Measurements from ENCODE around the gene C10orf90. TPM values are rescaled to one million over a fixed set of nuclear protein-coding genes. Genes with fewer than 3 reads are reported as not detected.

The C10orf90 gene
- total and polyA plus RNA-seq, 12 donors: 0.04 to 0.36 TPM; not detected in 10

GRCh38 chr10:126417220-126417825 is 253.2 kb downstream of the C10orf90 start:
- Histone ChIP-seq H3K4me1 (peaks cover 0 to 12% (median 0%) of the 10 kb centered on the region in 9 donors), H3K9me3 (peaks cover 0 to 22% (median 0%) of the 10 kb centered on the region in 11 donors), H3K36me3 (no peaks in the 10 kb centered on the region), H3K27me3 (peaks cover 0 to 16% (median 0%) of the 10 kb centered on the region in 7 donors), H3K4me3 (no peak overlapping the region), H3K27ac (no peak overlapping the region)
- intact Hi-C loops (cut with DNase I): no loop called here
- no peak for TF ChIP-seq CTCF (IDR thresholded peaks at IDR 0.05)
- DNase-seq (no peak), ATAC-seq (no peak)
- 78 to 82% methylated on average over 4 of the region's 4 CpGs for WGBS, 2 donors

DNA sequence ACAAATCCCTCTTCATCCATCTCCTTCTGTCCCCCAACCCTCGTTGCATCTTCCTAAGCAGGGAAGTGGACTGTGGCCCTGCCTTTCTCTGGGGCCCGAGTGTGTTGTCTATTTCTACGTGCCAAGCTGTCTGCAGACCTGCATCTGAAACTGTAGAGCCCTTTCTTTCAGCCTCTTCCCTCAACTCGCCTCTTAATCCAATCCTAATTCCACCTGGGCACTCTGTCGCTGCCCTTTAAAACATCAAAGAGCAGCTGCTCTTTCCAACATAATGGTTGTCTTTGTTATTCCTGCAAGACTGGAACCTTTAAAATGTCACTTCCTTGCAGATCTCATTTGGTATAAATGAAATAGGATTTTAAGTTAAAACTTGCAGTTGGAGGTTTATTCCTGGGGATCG is 260.7 kb downstream of the C10orf90 start:
- 76 to 80% methylated on average over 6 of the region's 6 CpGs for WGBS, 2 donors
- Histone ChIP-seq H3K27me3 (peaks cover 0 to 40% (median 11%) of the 10 kb centered on the region in 7 donors), H3K27ac (no peak overlapping the region)

GRCh38 chr10:126408953-126409641 is 261.4 kb downstream of the C10orf90 start:
- Histone ChIP-seq H3K27ac (no peak overlapping the region), H3K4me3 (no peak overlapping the region), H3K27me3 (peaks cover 0 to 36% (median 11%) of the 10 kb centered on the region in 7 donors), H3K4me1 (no peaks in the 10 kb centered on the region), H3K9me3 (peaks cover 0 to 2% (median 0%) of the 10 kb centered on the region in 11 donors), H3K36me3 (no peaks in the 10 kb centered on the region)
- no peak for TF ChIP-seq CTCF (IDR thresholded peaks at IDR 0.05)
- WGBS, 2 donors: 43 to 47% methylated on average over 11 of the region's 11 CpGs
- intact Hi-C loops (cut with DNase I): no loop called here
- no peak for DNase-seq
- no peak for ATAC-seq

More for the DNA sequence above, 260.7 kb downstream of the C10orf90 start:
- no peaks in the 10 kb centered on the region for H3K4me1 ChIP-seq
- TF ChIP-seq CTCF (IDR thresholded peaks at IDR 0.05): no peak
- intact Hi-C loops (cut with DNase I): no loop called here
- H3K36me3 ChIP-seq: no peaks in the 10 kb centered on the region
- DNase-seq: no peak
- no peak overlapping the region for H3K4me3 ChIP-seq
- no peak for ATAC-seq
- no peaks in the 10 kb centered on the region for H3K9me3 ChIP-seq

DNA sequence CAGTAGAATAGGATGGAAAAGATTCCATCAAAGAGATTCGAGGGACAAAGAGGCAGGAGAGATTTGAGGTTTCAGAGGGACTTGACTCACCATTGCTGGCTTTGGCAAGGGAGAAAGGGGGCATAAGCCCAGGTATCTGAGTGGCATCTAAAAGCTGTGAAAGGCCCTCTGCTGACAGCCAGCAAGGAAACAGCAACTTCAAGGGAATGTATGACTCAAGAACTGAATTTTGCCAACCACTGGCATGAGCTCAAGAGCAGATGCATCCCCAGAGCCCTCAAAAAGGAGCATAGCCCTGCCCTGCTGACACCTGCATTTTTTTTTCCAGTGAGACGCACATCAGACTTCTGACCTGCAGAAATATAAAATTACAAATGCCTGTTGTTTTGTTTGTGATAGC is 262.7 kb downstream of the C10orf90 start:
- 79 to 86% methylated on average over 2 of the region's 2 CpGs for WGBS, 2 donors
- Histone ChIP-seq H3K27me3 (peaks cover 0 to 37% (median 11%) of the 10 kb centered on the region in 7 donors), H3K4me3 (no peak overlapping the region), H3K9me3 (peaks cover 0 to 2% (median 0%) of the 10 kb centered on the region in 11 donors), H3K36me3 (no peaks in the 10 kb centered on the region), H3K4me1 (no peaks in the 10 kb centered on the region), H3K27ac (no peak overlapping the region)
- DNase-seq (no peak), ATAC-seq (no peak)
- TF ChIP-seq CTCF (IDR thresholded peaks at IDR 0.05): no peak
- intact Hi-C loops (cut with DNase I): no loop called here

Data from heart right ventricle (tissue), 16 donors.